ENCODE data around the gene SRSF3.

The SRSF3 gene

GRCh38 chr6:36594029-36594815 lies at the start of gene SRSF3:
TSS of gene SRSF3 (plus strand) at chr6:36594362. CDS start at chr6:36596763, 2,401 bp downstream.
- no peak for TF ChIP-seq JUND (IDR thresholded peaks at IDR 0.05; ENCODE audit: low read depth)
- DNase-seq (ENCODE audit: low read depth in 1 of 2, low spot score in 1 of 2), result peak; percentile 79 to 99
- in situ Hi-C loops (cut with HindIII; ENCODE audit: low pct_unique_long_range_greater_than_20kb, low sequenced_read_pairs), result no loop called here

GRCh38 chr6:36545767-36546307 lies 48.3 kb upstream of the SRSF3 start:
- in situ Hi-C loops (cut with HindIII; ENCODE audit: low pct_unique_long_range_greater_than_20kb, low sequenced_read_pairs), result no loop called here
- TF ChIP-seq JUND (IDR thresholded peaks at IDR 0.05; ENCODE audit: low read depth), result no peak
- DNase-seq (ENCODE audit: low read depth in 1 of 2, low spot score in 1 of 2), result no peak

- TF ChIP-seq JUND (IDR thresholded peaks at IDR 0.05; ENCODE audit: low read depth), result no peak
- in situ Hi-C loops (cut with HindIII; ENCODE audit: low pct_unique_long_range_greater_than_20kb, low sequenced_read_pairs), result no loop called here
- DNase-seq (ENCODE audit: low read depth in 1 of 2, low spot score in 1 of 2), result peak in 1 of 2 experiments; percentile 15
Observed at GRCh38 chr6:36546308-36546919, 47.7 kb upstream of the SRSF3 start.

GRCh38 chr6:36546920-36547645 lies 47.1 kb upstream of the SRSF3 start, which contains the start of gene STK38:
TSS of gene STK38 (minus strand) at chr6:36547479. CDS start at chr6:36540202, 7,277 bp downstream.
- DNase-seq (ENCODE audit: low read depth in 1 of 2, low spot score in 1 of 2), result peak; percentile 84 to 89
- TF ChIP-seq JUND (IDR thresholded peaks at IDR 0.05; ENCODE audit: low read depth), result no peak
- in situ Hi-C loops (cut with HindIII; ENCODE audit: low pct_unique_long_range_greater_than_20kb, low sequenced_read_pairs), result no loop called here

GRCh38 chr6:36547646-36548400 lies 46.3 kb upstream of the SRSF3 start:
- no peak for TF ChIP-seq JUND (IDR thresholded peaks at IDR 0.05; ENCODE audit: low read depth)
- DNase-seq (ENCODE audit: low read depth in 1 of 2, low spot score in 1 of 2), result no peak
- in situ Hi-C loops (cut with HindIII; ENCODE audit: low pct_unique_long_range_greater_than_20kb, low sequenced_read_pairs), result no loop called here

GRCh38 chr6:36548401-36548743 lies 45.8 kb upstream of the SRSF3 start:
- no peak for TF ChIP-seq JUND (IDR thresholded peaks at IDR 0.05; ENCODE audit: low read depth)
- in situ Hi-C loops (cut with HindIII; ENCODE audit: low pct_unique_long_range_greater_than_20kb, low sequenced_read_pairs), result no loop called here
- DNase-seq (ENCODE audit: low read depth in 1 of 2, low spot score in 1 of 2), result no peak

- no peak for DNase-seq (ENCODE audit: low read depth in 1 of 2, low spot score in 1 of 2)
- in situ Hi-C loops (cut with HindIII; ENCODE audit: low pct_unique_long_range_greater_than_20kb, low sequenced_read_pairs), result no loop called here
- TF ChIP-seq JUND (IDR thresholded peaks at IDR 0.05; ENCODE audit: low read depth), result no peak
Observed at GRCh38 chr6:36550473-36551000, 43.6 kb upstream of the SRSF3 start.

GRCh38 chr6:36555750-36556252 lies 38.4 kb upstream of the SRSF3 start:
- in situ Hi-C loops (cut with HindIII; ENCODE audit: low pct_unique_long_range_greater_than_20kb, low sequenced_read_pairs), result no loop called here
- TF ChIP-seq JUND (IDR thresholded peaks at IDR 0.05; ENCODE audit: low read depth), result no peak
- DNase-seq (ENCODE audit: low read depth in 1 of 2, low spot score in 1 of 2), result no peak

GRCh38 chr6:36556281-36556680 lies 37.9 kb upstream of the SRSF3 start:
- in situ Hi-C loops (cut with HindIII; ENCODE audit: low pct_unique_long_range_greater_than_20kb, low sequenced_read_pairs), result no loop called here
- TF ChIP-seq JUND (IDR thresholded peaks at IDR 0.05; ENCODE audit: low read depth), result no peak

GRCh38 chr6:36559011-36559793 lies 35.0 kb upstream of the SRSF3 start:
- no peak for DNase-seq (ENCODE audit: low read depth in 1 of 2, low spot score in 1 of 2)
- no peak for TF ChIP-seq JUND (IDR thresholded peaks at IDR 0.05; ENCODE audit: low read depth)
- in situ Hi-C loops (cut with HindIII; ENCODE audit: low pct_unique_long_range_greater_than_20kb, low sequenced_read_pairs), result no loop called here

More at GRCh38 chr6:36556281-36556680, 37.9 kb upstream of the SRSF3 start:
- no peak for DNase-seq (ENCODE audit: low read depth in 1 of 2, low spot score in 1 of 2)

- TF ChIP-seq JUND (IDR thresholded peaks at IDR 0.05; ENCODE audit: low read depth), result no peak
- in situ Hi-C loops (cut with HindIII; ENCODE audit: low pct_unique_long_range_greater_than_20kb, low sequenced_read_pairs), result no loop called here
- no peak for DNase-seq (ENCODE audit: low read depth in 1 of 2, low spot score in 1 of 2)
Observed at GRCh38 chr6:36560822-36561221, 33.3 kb upstream of the SRSF3 start.
